Stimulated activated CD8-positive, alpha-beta memory T cell treated with anti-CD3 and anti-CD28 coated beads, Interleukin-7, amount 100 ng/mL, for 24 hours (primary cell): ENCODE results near the gene PRR20B.
"Not testable (repeated sequence)": the region's sequence is repeated elsewhere in the genome, so short reads cannot be mapped to it uniquely, and the experiment has no call there.

Experiments used
- DNase-seq: peaks from one replicate; pipeline ENCODE4 v3.0.0-alpha.2; 2020; ENCODE audit warnings: low read depth

Gene PRR20B

GRCh38 chr13:57147188-57147587 lies at the start of gene PRR20B:
TSS of gene PRR20B (plus strand) at chr13:57147488. CDS start at chr13:57147875, 387 bp downstream.
- not testable (repeated sequence) for DNase-seq

- DNase-seq: no peak
Observed at GRCh38 chr13:57114945-57115344, 32.3 kb upstream of the PRR20B start.

GRCh38 chr13:57123681-57124080 lies 23.6 kb upstream of the PRR20B start:
- no peak for DNase-seq

- DNase-seq: no peak
Observed at GRCh38 chr13:57128909-57129308, 18.4 kb upstream of the PRR20B start.

- no peak for DNase-seq
Observed at GRCh38 chr13:57136093-57136492, 11.2 kb upstream of the PRR20B start.

GRCh38 chr13:57137585-57137984 lies 9.7 kb upstream of the PRR20B start:
- no peak for DNase-seq

- DNase-seq: no peak
Observed at GRCh38 chr13:57138988-57139387, 8.3 kb upstream of the PRR20B start.

GRCh38 chr13:57139781-57140180 lies 7.5 kb upstream of the PRR20B start:
- DNase-seq: not testable (repeated sequence)

- DNase-seq: not testable (repeated sequence)
Observed at GRCh38 chr13:57140235-57140968, 6.9 kb upstream of the PRR20B start, which contains the start of gene PRR20A. TSS of gene PRR20A (plus strand) at chr13:57140918. CDS start at chr13:57141305, 387 bp downstream.

- DNase-seq: not testable (repeated sequence)
Observed at GRCh38 chr13:57148106-57148505, 818 bp downstream of the PRR20B start.

GRCh38 chr13:57153761-57154160 lies 6.5 kb downstream of the PRR20B start, which contains the start of gene PRR20C:
TSS of gene PRR20C (plus strand) at chr13:57154061. CDS start at chr13:57154448, 387 bp downstream.
- DNase-seq: not testable (repeated sequence)

- not testable (repeated sequence) for DNase-seq
Observed at GRCh38 chr13:57160332-57160731, 13.0 kb downstream of the PRR20B start, which contains the start of gene PRR20D. TSS of gene PRR20D (plus strand) at chr13:57160632. CDS start at chr13:57161019, 387 bp downstream.

- not testable (repeated sequence) for DNase-seq
Observed at GRCh38 chr13:57166897-57167296, 19.6 kb downstream of the PRR20B start, which contains the start of gene PRR20E. TSS of gene PRR20E (plus strand) at chr13:57167197. CDS start at chr13:57167584, 387 bp downstream.

GRCh38 chr13:57191667-57192066 lies 44.4 kb downstream of the PRR20B start:
- no peak for DNase-seq
